HG03045 (cell line): ENCODE data around the gene DCLK3.

Experiments used
- ATAC-seq: cut with Tn5 transposase; IDR thresholded peaks from one replicate; pipeline ENCODE4 v1.9.1; 2021; ENCODE audit warnings: mild to moderate bottlenecking, moderate library complexity; ENCODE audit not compliant: unreplicated experiment

The DCLK3 gene

DNA sequence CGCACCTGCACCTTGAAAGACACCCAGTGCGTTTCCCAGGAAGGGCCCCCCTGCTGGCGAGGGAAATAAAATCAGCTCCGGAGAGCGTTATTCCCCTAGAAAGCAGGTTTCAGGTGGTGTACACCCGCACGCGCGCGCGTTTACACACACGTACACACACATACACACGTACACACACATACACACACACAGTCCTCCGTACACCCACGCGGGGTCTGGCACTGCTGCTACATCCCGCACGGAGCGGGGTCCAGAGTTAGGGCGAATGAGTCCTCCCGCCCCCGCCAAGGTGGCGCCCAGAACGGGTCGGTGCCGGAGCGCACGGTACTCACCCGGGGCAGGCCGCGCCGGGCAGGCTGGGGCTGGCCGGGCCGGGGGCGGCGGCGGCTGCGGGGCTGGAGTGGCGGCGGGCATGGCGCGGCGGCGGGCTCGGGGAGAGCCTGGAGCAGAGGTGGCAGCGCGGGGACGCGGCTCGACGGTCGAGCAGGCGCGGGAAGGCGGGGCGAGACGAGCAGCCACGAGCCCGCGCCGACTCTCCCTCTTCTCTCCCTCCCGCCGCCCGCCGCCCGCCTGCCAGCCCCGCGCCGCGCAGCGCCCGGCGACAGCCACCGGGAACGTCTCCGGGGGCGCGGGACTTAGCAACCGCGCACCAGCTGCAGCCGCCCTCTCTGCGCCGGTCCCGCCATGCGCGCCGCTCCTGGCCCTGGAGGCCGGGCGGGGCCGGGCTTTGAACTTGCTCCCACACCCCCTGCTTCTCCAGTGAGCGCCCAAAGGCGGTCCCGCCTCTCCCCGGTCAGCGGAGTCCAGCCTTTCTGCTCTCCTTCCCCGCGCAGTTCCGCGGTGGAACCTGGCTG lies at the start of gene DCLK3:
TSS of gene DCLK3 (minus strand) at position 704 of the 854 bp plus-strand sequence. CDS start at position 414, 290 bp downstream.
- no peak for ATAC-seq

GRCh38 chr3:36813305-36813704 lies 49.0 kb upstream of the DCLK3 start:
- ATAC-seq, result no peak

- ATAC-seq, result no peak
These were observed 47.9 kb upstream of the DCLK3 start for GRCh38 chr3:36812240-36812639.

GRCh38 chr3:36811768-36812167 lies 47.4 kb upstream of the DCLK3 start:
- no peak for ATAC-seq

DNA sequence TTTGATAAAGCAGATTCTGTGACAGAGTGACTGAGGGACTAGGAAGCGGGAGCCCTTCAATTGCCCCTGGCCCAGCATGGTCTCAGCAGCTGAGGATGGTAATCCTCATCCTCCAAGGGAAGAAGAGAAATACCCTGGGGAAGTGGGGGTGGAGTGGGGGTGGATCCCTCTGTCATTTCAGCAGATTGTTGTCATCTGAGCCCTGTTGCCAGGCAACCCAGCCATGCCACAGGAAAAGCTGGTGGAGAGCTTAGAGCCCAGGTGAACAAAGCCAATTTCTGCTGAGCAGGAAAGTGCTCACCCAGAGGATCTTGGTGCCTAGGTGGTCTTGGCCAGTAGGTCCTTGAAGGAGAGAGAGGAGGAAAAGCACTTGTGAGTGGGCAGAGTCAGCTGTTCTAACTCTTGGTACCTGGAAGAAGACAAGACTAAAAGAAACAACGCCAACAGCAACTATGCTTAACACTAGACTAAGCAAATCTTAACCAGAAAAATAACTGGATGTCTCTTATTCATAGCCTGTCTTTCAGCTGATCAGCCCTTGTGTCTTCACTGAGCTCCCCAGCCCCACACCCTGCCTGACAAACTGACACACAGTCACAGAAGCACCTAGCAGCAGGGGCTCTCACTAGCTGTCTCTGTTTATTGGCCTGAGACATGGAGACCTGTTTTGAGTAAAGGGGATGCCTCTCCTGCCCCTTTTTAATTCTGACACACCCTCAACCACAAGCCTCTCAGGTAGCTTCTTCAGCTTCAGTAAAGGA lies 40.1 kb upstream of the DCLK3 start:
- no peak for ATAC-seq

- no peak for ATAC-seq
These were observed 38.9 kb upstream of the DCLK3 start for GRCh38 chr3:36803091-36803791.

- no peak for ATAC-seq
These were observed 36.3 kb upstream of the DCLK3 start for GRCh38 chr3:36800533-36801116.

DNA sequence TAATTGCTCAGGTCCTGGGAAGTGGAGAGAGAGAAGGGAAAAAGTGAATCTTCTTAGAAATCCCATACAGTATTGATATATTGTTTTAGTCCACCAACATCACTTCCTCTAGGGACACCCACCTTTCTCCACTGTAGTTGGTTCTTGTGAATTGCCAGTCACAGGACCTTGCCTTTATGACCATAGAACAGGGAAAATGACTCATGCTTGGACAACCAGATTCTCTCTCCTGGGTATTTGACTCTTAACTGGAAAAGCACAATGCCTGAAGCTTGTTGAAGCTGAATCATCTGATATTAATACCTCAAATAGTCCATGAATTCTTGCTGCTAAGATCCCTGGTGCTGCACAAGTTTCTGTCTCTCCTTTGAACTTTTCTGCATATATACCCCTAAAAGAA lies 32.5 kb upstream of the DCLK3 start:
- no peak for ATAC-seq

DNA sequence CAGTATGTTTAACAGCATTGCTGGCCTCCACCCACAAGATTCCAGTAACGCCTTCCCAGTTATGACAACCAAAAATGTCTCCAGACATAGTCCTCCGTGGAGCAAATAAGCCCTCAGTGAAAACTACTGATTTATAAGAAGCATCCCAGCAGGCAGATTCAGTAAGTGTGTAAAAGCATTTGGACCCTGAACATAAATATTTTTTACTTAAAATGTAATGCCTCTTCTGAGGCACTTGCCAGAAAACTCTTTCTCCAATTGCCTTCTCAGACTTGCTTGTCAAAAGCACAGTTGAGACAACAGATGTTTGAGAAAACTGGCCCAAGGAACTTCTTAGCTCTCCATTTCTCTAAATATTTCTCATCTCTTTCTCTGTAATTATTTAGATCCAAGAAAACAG lies 31.8 kb upstream of the DCLK3 start:
- ATAC-seq, result no peak

DNA sequence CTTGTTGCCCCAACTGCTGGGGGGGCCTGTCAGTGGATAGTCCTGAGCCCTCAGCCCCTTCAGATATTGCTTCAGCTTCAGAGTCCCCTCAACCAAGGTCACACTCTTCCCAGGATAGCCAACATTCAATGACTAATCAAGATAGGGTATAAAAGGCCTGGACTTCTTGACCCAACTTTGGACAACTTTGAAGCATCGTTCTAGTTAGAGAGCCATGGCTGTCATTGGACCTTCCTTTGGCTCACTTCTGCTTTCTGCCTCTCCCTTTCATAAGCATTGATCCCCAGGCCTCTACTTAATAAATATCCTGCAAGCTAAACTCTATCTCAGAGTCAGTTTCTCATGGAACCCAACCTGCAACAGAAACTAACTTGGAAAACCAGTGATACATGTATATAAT lies 31.3 kb upstream of the DCLK3 start:
- ATAC-seq, result no peak

- ATAC-seq, result no peak
These were observed 28.0 kb upstream of the DCLK3 start for GRCh38 chr3:36792342-36792741.

DNA sequence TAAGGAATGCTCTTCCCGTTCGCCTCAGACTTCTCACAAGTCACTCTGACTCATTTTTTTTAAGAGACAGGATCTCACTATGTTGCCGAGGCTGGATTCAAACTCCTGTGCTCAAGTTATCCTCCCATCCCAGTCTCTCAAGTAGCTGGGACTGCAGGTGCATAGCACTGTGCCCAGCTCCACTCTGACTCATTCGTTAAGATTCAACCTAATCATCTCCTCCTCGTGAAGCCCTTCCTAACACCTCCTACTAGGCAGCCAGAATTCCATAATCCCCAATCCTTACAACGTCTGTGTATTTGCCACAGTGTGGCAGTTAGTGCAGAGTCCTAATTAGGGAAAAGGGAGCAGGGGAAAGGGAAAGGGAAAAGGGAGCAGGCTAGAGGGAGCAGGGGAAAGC lies 26.4 kb upstream of the DCLK3 start:
- ATAC-seq, result no peak

GRCh38 chr3:36786921-36787890 lies 22.9 kb upstream of the DCLK3 start:
- ATAC-seq, result no peak

- ATAC-seq, result no peak
These were observed 19.8 kb upstream of the DCLK3 start for GRCh38 chr3:36784138-36784635.

- no peak for ATAC-seq
These were observed 13.3 kb upstream of the DCLK3 start for GRCh38 chr3:36777424-36778218.

GRCh38 chr3:36776436-36776835 lies 12.1 kb upstream of the DCLK3 start:
- ATAC-seq, result no peak

GRCh38 chr3:36774052-36774451 lies 9.7 kb upstream of the DCLK3 start:
- no peak for ATAC-seq

DNA sequence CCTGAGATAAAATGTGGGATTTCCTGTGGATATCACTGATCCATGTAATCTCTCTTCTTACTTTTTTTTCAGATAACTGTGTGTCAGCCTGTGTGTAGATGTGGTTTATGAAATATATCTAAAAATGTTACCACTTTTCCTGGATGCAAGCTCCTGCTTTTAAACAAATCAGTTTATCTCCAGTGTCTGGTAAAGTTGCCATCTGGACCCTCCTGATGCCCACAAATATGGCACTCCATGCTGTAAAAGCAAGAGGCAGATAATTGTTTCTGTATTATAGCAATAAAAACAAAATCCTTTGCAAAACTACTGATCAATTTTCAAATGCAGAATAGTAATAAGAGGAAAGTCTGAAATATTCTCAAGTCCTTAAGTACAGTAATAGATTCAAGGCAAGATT lies 7.6 kb upstream of the DCLK3 start:
- no peak for ATAC-seq

DNA sequence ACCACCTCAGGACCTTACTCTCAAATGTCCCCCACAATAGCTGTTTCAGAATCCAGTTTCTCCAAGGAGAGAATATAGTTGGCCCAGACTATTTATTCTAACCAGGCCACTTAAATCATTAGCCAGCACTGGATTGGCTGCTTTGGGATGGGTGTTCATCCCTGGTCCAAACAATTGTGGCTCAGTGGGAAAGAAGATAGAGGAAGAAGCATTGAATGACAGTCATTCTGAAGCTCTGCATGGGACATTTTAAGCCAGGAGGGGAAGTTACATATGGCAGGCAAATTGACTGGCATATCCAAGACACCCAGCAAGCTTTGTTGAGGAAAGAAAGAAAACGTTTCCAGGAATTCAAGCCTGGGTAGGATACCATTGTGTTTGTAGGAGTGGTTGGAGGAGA lies 5.6 kb upstream of the DCLK3 start:
- no peak for ATAC-seq
